SJCRH30 (cell line): Measurements from ENCODE around the gene BMPER. TPM values are rescaled to one million over a fixed set of nuclear protein-coding genes. Genes with fewer than 3 reads are reported as not detected.

Experiments used
- DNase-seq, 2 experiments: peaks; one replicate each; pipeline ENCODE4 v3.0.0-alpha.2; 2015 to 2020
- H3K27ac ChIP-seq: fragments of 250-450 bp; sonication (Bioruptor Pico); 2 replicates; pipeline ENCODE4 v1.5.1; 2020; ENCODE audit warnings: mild to moderate bottlenecking, moderate library complexity
- H3K27me3 ChIP-seq: fragments of 250-450 bp; sonication (Bioruptor Pico); 2 replicates; pipeline ENCODE4 v1.5.1; 2020; ENCODE audit warnings: mild to moderate bottlenecking, moderate library complexity
- H3K36me3 ChIP-seq: fragments of 250-450 bp; sonication (Bioruptor Pico); 2 replicates; pipeline ENCODE4 v1.5.1; 2020; ENCODE audit warnings: mild to moderate bottlenecking, moderate library complexity
- H3K4me1 ChIP-seq: fragments of 250-450 bp; sonication (Bioruptor Pico); 2 replicates; pipeline ENCODE4 v1.5.1; 2020; ENCODE audit warnings: mild to moderate bottlenecking, moderate library complexity
- H3K4me3 ChIP-seq: fragments of 250-450 bp; sonication (Bioruptor Pico); 2 replicates; pipeline ENCODE4 v1.5.1; 2020; ENCODE audit warnings: mild to moderate bottlenecking, moderate library complexity
- H3K9me3 ChIP-seq: fragments of 250-450 bp; sonication (Bioruptor Pico); replicated peaks from 2 replicates; pipeline ENCODE4 v1.5.1; 2020; ENCODE audit warnings: mild to moderate bottlenecking, moderate library complexity
- total RNA-seq: library from RNA; depleted of rRNA; stranded (reverse); fragments of >200 nt; shearing (Covaris generic); gene quantifications from 2 replicates; pipeline ENCODE4 v1.2.3, GENCODE V29; 2014

The BMPER gene
- total RNA-seq, 1 experiment from 2014 or later: 0.47 TPM

DNA sequence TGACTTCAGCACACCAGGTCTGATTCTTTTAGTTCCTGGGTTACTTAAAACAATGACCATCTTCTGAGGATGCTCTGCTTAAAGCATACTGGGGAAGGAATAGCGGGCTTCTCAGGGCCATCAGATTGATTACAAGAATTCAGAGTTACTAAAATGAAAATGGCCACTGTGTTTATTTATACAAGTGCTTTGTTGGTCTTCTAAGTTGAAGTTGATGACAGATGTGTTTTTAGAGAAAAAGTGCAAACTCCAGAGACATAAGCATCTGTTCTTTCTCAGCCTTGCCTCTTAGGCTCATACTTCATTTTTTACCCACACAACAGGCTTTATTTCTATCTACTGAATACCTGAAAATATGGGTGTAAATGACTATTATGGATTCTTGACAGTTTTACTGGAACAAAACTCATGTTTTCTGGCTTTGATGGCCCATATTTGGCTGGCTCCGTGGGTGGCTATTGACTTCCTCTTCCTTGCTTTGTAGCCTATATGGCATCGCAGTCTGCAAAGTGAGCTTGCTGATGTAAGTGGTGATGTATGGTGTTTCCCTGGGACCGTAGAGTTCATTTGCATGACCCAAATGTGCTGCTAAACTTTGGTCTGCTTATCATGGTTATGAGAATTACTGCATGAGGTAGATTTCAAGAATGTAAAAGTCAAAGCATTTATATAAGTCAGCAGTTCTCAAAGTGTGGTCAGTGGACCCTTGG lies 121.3 kb downstream of the BMPER start:
- H3K36me3 ChIP-seq: no peaks in the 10 kb centered on the region
- DNase-seq: no peak
- H3K27ac ChIP-seq: no peak overlapping the region
- no peaks in the 10 kb centered on the region for H3K9me3 ChIP-seq
- H3K4me3 ChIP-seq: no peak overlapping the region
- H3K27me3 ChIP-seq: no peaks in the 10 kb centered on the region
- no peaks in the 10 kb centered on the region for H3K4me1 ChIP-seq

DNA sequence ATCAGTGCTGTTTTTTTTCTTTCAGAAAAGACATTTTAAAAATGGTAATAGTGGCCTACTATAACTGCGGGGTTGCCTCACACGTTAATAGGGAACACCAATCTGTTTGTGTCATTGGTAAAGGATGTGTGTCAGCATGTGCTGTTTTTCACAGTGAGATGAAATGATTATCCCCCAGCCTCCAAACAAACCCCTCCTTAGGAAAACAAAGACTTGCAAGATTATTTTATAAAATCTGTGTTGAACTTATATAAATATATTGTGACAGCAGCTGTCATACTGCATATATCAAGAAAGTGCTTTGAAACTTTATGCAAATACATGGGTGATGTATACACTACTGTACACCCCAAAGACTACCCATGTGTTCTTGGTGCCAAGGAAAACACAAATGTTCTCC lies 125.8 kb downstream of the BMPER start:
- H3K4me1 ChIP-seq: no peaks in the 10 kb centered on the region; the same call in 1 of the 2 replicates
- H3K9me3 ChIP-seq: no peaks in the 10 kb centered on the region

DNA sequence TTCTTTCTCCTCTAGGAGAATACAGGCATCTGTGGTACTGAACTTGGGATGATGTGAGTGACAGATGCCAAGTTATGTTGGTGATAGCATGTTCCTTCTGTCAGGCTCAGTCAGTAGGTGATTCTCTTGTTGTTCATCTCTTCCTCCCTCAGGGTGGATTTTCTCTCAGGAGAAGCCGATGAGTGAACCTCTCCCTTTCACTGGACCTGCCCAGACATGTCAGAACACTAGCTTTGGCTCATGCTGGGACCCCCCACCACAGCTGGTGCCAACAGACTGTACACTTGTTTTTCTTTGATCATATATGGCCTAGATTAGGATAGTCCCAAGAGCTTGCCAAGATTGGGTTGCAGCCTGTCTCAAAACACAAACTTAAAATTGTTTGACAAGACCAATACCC lies 129.4 kb downstream of the BMPER start:
- peak; percentile 46 to 55 for DNase-seq
- Histone ChIP-seq H3K9me3 (no peaks in the 10 kb centered on the region), H3K4me3 (no peak overlapping the region), H3K27ac (no peak overlapping the region), H3K36me3 (no peaks in the 10 kb centered on the region), H3K4me1 (no peaks in the 10 kb centered on the region; the same call in 1 of the 2 replicates), H3K27me3 (no peaks in the 10 kb centered on the region)

More for the DNA sequence above, 125.8 kb downstream of the BMPER start:
- no peak for DNase-seq
- Histone ChIP-seq H3K27me3 (no peaks in the 10 kb centered on the region), H3K4me3 (no peak overlapping the region), H3K36me3 (no peaks in the 10 kb centered on the region), H3K27ac (no peak overlapping the region)

DNA sequence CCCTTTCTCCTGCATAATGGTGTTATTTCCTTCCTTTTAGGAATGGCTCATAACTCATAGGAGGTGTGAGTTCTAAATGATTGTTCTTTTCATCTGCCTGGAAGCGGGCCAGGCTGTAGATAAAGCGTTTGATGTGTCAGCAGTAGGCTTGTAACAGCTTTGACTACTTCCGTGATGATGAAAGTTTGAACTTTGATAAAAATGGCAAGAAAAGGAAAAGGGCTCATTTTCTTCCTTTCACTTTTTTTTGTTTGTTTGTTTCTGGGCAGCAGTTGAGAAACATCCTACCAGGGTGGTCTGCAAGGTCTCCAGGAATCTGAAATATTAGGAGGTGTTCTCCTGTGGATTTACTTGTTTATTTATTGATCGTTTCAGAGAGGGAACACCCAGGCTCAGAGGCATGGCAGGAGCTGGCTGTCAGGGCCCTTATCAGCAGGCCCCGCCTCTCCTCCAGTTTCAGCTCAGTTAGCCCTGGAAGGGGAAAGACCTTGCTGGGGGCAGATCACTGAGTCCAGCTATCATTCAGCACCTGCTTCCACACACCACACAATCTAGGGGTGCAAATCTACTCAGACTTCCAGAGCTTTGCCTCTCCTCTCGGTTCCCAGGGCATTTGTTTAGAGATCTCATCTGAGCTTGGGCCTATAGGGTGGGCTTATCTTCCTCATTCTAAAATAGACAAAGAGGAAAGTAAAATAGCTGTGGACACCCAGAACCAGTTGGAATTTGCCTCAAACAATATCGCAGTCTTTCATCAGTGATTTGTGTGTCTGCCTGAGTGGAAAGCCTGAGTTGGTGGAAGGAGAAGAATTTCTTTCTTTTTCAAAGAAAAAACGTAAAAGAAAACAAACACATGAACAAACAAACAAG lies 130.9 kb downstream of the BMPER start:
- Histone ChIP-seq H3K27ac (no peak overlapping the region), H3K4me3 (no peak overlapping the region), H3K27me3 (no peaks in the 10 kb centered on the region), H3K36me3 (no peaks in the 10 kb centered on the region), H3K4me1 (no peaks in the 10 kb centered on the region; the same call in 1 of the 2 replicates), H3K9me3 (no peaks in the 10 kb centered on the region)
- DNase-seq: peak; percentile 26 to 49

DNA sequence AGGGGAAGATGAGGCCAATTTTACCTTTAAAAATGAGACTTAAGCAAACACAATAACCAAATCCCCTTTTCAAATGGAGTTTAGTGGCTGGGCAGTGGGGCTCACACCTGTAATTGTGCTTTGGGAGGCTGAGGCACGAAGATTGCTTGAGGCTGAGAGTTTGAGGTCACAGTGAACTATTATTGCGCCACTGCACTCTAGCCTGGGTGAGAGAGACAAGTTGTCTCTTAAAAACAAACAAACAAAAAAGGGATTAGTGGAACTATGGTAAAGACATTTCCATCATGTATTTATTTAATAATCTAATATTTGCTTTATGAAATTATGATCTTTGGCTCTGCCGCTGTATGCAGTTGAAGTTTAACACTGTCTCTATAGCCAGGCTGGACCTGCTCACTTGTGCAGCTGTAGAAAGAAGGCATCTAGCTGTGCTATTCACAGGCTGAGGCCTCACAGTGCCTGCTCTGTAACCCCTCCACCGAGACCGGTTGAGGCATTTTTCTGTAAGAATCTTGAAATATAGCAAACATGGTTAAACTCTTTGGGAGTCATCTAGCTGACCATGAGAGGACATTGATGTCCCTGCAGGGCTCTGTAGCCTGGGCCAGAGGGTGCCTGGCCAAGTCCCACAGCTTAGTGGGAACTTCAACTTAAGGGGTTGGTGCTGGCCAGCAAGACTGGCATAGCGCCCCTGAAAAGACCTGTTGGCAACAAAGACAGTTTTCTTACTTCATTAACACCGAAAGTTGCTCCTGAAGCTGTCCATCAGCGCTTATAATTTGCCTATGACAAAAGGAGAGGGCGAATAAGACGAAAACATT lies 131.8 kb downstream of the BMPER start:
- Histone ChIP-seq H3K9me3 (no peaks in the 10 kb centered on the region), H3K4me1 (no peaks in the 10 kb centered on the region; the same call in 1 of the 2 replicates), H3K27me3 (no peaks in the 10 kb centered on the region), H3K27ac (no peak overlapping the region), H3K36me3 (no peaks in the 10 kb centered on the region), H3K4me3 (no peak overlapping the region)
- no peak for DNase-seq

DNA sequence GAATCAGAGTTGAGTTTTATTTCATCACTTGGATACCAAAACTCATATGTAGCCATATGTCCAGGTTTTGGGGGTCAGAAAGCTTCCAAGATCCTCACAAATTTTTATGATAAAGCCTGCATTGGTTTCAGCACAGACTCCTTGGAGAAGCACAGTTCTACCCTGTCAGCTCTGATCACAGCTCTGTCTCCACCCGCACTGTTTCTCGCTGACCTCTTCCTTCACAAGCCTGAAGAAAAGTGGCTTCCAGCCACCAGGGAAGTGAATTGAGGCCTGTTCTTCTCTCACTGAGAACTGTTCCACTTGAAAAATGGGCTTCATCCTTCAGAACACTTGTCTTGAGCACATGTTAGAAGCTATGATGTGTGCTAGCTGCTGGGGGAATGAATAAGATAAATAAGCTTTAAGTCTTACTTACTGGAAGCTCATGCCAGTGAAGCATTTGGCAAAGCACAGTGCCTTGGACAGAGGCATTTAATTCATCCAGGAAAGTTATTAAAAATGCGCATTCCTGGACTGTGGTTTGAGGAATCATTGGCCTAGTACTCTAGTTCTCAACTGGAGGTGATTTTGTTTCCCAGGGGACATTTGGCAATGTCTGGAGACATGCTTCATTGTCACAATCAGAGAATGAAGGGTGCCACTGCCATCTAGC lies 133.6 kb downstream of the BMPER start:
- no peak overlapping the region for H3K27ac ChIP-seq
- DNase-seq: no peak
- no peak overlapping the region for H3K4me3 ChIP-seq

DNA sequence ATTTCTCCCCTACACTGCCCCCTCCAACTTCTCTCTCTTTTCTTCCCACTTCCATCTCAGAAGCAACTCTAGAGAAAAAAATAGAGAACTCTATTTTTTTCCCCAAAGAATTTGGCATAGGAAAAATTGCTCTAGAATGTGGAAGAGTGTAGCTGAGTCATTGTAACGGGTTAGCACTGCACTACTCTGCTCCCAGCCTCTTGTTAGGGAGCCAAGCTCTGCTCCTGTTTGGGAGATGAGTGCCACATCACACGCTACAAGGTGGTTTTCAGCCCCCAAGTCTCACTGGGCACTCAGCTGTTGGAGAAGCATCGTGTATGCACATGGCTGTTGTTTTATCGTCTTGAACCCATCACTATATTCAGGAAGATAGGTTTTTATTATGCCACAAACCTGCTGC lies 136.4 kb downstream of the BMPER start:
- Histone ChIP-seq H3K36me3 (no peaks in the 10 kb centered on the region), H3K4me1 (no peaks in the 10 kb centered on the region; the same call in 1 of the 2 replicates), H3K27ac (no peak overlapping the region), H3K27me3 (no peaks in the 10 kb centered on the region; the same call in 1 of the 2 replicates), H3K9me3 (no peaks in the 10 kb centered on the region), H3K4me3 (no peak overlapping the region)
- no peak for DNase-seq

More for the DNA sequence above, 133.6 kb downstream of the BMPER start:
- no peaks in the 10 kb centered on the region for H3K36me3 ChIP-seq
- H3K9me3 ChIP-seq: no peaks in the 10 kb centered on the region
- H3K4me1 ChIP-seq: no peaks in the 10 kb centered on the region; the same call in 1 of the 2 replicates
- H3K27me3 ChIP-seq: no peaks in the 10 kb centered on the region

DNA sequence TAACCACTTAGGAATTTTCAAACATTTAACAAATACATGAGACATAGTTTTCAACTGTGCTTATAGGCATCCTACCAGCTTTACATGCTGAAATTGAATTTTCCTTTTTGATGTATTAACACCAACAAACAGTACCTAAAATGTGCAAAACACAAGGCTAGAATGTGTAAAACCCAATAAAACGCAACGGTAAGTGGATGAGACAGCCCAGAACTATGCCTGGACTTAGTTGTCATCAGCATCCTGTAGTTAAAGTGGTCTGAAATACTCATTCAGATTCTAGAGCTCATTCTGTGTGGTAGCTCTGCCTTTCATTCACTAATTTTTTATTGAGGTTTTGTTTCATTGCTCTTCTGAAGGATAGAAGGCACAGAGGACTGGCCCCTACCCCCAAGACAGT lies 137.1 kb downstream of the BMPER start:
- no peaks in the 10 kb centered on the region for H3K9me3 ChIP-seq
- no peaks in the 10 kb centered on the region for H3K4me1 ChIP-seq
- H3K27me3 ChIP-seq: no peaks in the 10 kb centered on the region; the same call in 1 of the 2 replicates
- no peaks in the 10 kb centered on the region for H3K36me3 ChIP-seq
- no peak overlapping the region for H3K27ac ChIP-seq
- H3K4me3 ChIP-seq: no peak overlapping the region
- DNase-seq: no peak

DNA sequence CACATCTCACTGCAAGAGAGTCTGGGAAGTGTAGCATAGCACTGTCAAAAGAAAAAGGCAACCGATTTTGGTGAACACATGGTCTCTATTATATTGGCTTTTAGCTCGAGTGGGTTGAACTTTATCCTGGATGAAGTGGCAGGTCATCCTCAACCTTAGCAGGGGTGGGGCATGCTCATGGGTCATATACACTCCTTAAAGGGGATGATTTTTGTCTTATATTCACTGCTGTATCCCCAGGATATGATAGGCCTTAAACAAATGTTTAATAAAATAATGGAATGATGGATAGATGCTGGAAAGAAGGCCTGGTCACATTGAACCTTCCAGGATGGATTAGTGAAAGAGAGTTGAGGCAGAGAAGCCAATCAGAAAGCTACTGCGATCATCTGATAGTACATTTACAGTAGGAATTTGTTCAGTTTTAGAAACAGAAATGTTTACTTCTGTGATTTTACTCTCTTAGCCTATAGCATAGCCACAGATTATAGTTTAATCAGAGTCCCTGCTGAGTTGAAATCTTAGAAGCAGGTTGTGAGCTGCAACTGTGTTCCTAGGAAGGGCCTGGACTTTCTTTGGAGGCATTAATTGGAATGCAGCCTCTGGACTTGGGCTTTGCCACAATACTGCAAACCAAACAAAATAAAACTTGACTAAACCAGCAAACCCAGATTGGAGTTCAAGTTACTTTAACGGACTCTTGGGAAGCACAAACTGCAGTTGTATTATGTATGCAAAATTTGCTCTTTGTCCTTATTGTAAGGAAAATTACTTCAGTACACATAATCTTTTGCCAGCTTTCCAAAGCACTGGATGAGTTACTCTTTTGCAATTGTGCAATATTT lies 138.3 kb downstream of the BMPER start:
- Histone ChIP-seq H3K4me3 (no peak overlapping the region), H3K9me3 (no peaks in the 10 kb centered on the region), H3K4me1 (no peaks in the 10 kb centered on the region), H3K27me3 (no peaks in the 10 kb centered on the region; the same call in 1 of the 2 replicates), H3K27ac (no peak overlapping the region), H3K36me3 (no peaks in the 10 kb centered on the region)
- DNase-seq: no peak

DNA sequence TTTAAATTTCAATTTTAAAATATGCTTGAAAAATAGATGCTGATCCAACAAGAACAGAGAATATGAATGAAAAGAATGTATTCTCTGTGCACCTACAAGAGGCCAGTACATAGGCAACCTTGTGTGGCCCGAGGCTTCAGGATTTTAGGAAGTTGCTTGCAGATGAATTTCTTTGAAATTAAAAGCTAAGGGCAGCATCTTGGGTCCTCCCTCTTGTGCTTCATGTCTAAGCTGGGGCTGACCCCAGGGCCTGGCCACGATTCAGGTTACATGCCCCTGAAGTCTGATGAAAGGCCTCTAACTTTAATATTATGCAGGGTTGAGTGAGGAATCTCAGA lies 138.9 kb downstream of the BMPER start:
- H3K4me3 ChIP-seq: no peak overlapping the region
- H3K9me3 ChIP-seq: no peaks in the 10 kb centered on the region
- DNase-seq: no peak
- H3K36me3 ChIP-seq: no peaks in the 10 kb centered on the region
- no peak overlapping the region for H3K27ac ChIP-seq
- H3K27me3 ChIP-seq: no peaks in the 10 kb centered on the region; the same call in 1 of the 2 replicates
- H3K4me1 ChIP-seq: no peaks in the 10 kb centered on the region

DNA sequence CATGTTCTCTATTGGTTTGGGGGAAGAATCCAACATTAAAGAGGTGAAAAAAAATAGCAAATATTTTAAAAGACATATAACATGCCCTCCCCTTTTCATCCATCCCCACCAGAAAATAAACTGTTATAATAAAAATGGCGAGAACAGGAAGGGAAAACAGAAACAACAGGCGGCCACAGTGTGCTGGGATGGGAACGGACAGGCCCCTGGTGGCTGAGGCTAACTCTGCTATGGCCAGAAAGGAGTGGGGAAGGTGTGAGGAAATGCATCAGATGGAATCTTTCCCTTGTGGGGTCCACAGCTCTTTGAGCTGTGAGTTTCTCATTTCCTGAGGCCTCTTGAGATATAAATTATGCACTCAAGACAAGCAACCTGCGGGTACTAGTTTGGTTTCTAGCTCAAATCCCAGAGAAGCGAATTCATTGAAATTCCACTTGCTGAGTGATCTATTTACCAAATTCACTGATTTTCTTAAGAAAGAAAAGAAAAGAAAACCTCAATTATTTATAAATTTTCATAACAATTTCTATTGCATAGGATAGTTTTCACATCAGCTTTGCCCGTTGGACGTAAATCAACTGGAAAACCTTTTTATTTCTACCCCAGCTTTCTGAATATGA lies 139.5 kb downstream of the BMPER start:
- H3K27ac ChIP-seq: no peak overlapping the region
- H3K4me1 ChIP-seq: no peaks in the 10 kb centered on the region

DNA sequence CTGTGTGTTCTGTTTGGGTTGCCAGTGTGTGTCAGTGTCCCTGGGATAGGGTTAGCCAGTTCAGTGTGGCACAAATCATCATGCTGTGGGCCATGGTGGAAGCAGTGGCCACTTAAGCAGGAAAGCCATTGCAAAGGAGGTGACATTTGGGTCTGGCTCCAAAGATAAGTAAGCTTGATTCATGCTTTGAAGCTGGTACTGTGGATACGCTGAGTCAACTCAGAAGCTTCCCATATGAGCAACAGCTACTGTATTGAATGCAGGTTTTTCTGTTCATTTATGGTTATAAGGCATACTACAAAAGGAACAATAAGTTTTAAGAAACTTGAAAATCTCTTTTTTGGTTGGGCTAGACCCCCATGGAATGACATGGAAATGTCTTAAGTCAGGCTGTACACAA lies 143.1 kb downstream of the BMPER start:
- H3K4me1 ChIP-seq: no peaks in the 10 kb centered on the region
- no peak overlapping the region for H3K27ac ChIP-seq
- no peak overlapping the region for H3K4me3 ChIP-seq
- no peaks in the 10 kb centered on the region for H3K9me3 ChIP-seq
- no peaks in the 10 kb centered on the region; the same call in 1 of the 2 replicates for H3K27me3 ChIP-seq
- DNase-seq: no peak
- no peaks in the 10 kb centered on the region for H3K36me3 ChIP-seq

More for the DNA sequence above, 139.5 kb downstream of the BMPER start:
- Histone ChIP-seq H3K27me3 (no peaks in the 10 kb centered on the region; the same call in 1 of the 2 replicates), H3K4me3 (no peak overlapping the region), H3K9me3 (no peaks in the 10 kb centered on the region), H3K36me3 (no peaks in the 10 kb centered on the region)
- no peak for DNase-seq

DNA sequence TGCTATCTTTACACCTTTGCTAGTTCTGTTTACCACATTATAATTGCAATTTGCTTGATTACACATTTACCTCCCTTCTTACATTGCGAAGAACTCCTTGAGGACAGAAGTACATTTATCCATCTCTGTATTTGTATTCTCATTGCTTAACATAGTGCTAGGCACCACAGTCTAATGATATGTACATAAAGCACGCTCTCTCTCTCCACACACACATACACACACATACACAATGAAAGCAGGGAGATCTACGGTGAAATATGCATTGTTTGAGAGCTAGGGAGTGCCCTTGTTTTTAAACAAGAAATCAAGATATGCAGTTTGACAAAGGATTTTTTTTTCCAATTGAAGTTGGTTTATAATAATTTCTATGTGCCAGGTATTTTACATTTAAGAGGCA lies 148.7 kb downstream of the BMPER start:
- peaks cover 5% of the 10 kb centered on the region; the same call in 1 of the 2 replicates for H3K4me1 ChIP-seq
- no peak overlapping the region for H3K27ac ChIP-seq
- H3K4me3 ChIP-seq: no peak overlapping the region
- H3K27me3 ChIP-seq: no peaks in the 10 kb centered on the region
- no peaks in the 10 kb centered on the region for H3K9me3 ChIP-seq
- H3K36me3 ChIP-seq: no peaks in the 10 kb centered on the region
- no peak for DNase-seq
